ENCODE results near the gene PLEKHA4.
"Not testable (repeated sequence)": the region's sequence is repeated elsewhere in the genome, so short reads cannot be mapped to it uniquely, and the experiment has no call there.

PLEKHA4 gene

GRCh38 chr19:48859711-48860572 lies 8.5 kb downstream of the PLEKHA4 start:
- no peak for DNase-seq

- no peak for DNase-seq
Observed at GRCh38 chr19:48858984-48859710, 9.3 kb downstream of the PLEKHA4 start.

GRCh38 chr19:48856921-48857320 lies 11.5 kb downstream of the PLEKHA4 start:
- no peak for DNase-seq

- no peak for DNase-seq
Observed at GRCh38 chr19:48854103-48854502, 14.3 kb downstream of the PLEKHA4 start.

- no peak for DNase-seq
Observed at GRCh38 chr19:48853483-48853882, 14.9 kb downstream of the PLEKHA4 start.

- no peak for DNase-seq
Observed at GRCh38 chr19:48852292-48852691, 16.1 kb downstream of the PLEKHA4 start.

- not testable (repeated sequence) for DNase-seq
Observed at GRCh38 chr19:48846659-48847058, 21.8 kb downstream of the PLEKHA4 start.

- no peak for DNase-seq
Observed at GRCh38 chr19:48845384-48845783, 23.0 kb downstream of the PLEKHA4 start.

GRCh38 chr19:48844472-48844871 lies 23.9 kb downstream of the PLEKHA4 start:
- no peak for DNase-seq

GRCh38 chr19:48842789-48843162 lies 25.6 kb downstream of the PLEKHA4 start:
- DNase-seq: no peak

- no peak for DNase-seq
Observed at GRCh38 chr19:48841571-48841970, 26.8 kb downstream of the PLEKHA4 start.

- DNase-seq: no peak
Observed at GRCh38 chr19:48841047-48841446, 27.4 kb downstream of the PLEKHA4 start.

GRCh38 chr19:48837687-48838086 lies 30.7 kb downstream of the PLEKHA4 start:
- no peak for DNase-seq

GRCh38 chr19:48837051-48837524 lies 31.3 kb downstream of the PLEKHA4 start:
- no peak for DNase-seq

GRCh38 chr19:48836089-48837017 lies 32.1 kb downstream of the PLEKHA4 start, which contains the start of gene HSD17B14:
HSD17B14 (minus strand) TSS chr19:48836491; CDS start chr19:48836411, 80 bp downstream.
- no peak for DNase-seq

- peak; percentile 72 for DNase-seq
Observed at GRCh38 chr19:48835734-48836088, 32.7 kb downstream of the PLEKHA4 start.

- DNase-seq: no peak
Observed at GRCh38 chr19:48833977-48834376, 34.4 kb downstream of the PLEKHA4 start.

GRCh38 chr19:48833049-48833448 lies 35.4 kb downstream of the PLEKHA4 start:
- DNase-seq: no peak

- DNase-seq: no peak
Observed at GRCh38 chr19:48830965-48831364, 37.5 kb downstream of the PLEKHA4 start.

- no peak for DNase-seq
Observed at GRCh38 chr19:48830088-48830487, 38.3 kb downstream of the PLEKHA4 start.

GRCh38 chr19:48826606-48827020 lies 41.8 kb downstream of the PLEKHA4 start:
- DNase-seq: no peak

- DNase-seq: no peak
Observed at GRCh38 chr19:48822514-48822913, 45.9 kb downstream of the PLEKHA4 start.

GRCh38 chr19:48821633-48822032 lies 46.8 kb downstream of the PLEKHA4 start:
- DNase-seq: no peak

All from T1000 (cell line).